T-helper 17 cell (primary cell): ENCODE results near the gene ALDH2. TPM values are rescaled to one million over a fixed set of nuclear protein-coding genes. Genes with fewer than 3 reads are reported as not detected.

Source experiments
- ATAC-seq: fragments of 150-1000 bp; cut with Tn5 transposase; 2 replicates; pipeline ENCODE4 v1.10.0; 2021; ENCODE audit warnings: mild to moderate bottlenecking, moderate library complexity
- DNase-seq, 3 donors: peaks; one replicate each; pipeline versions ENCODE4 v3.0.0 to v3.0.0-alpha.2; 2020 to 2021
- H3K9me3 ChIP-seq: one replicate; pipeline ENCODE4 v1.7.0; 2013; ENCODE audit warnings: low read length, mild to moderate bottlenecking; ENCODE audit not compliant: control insufficient read depth, poor library complexity, severe bottlenecking
- H3K27ac Mint-ChIP-seq: one replicate; pipeline ENCODE4 v1.8.0; 2022; ENCODE audit warnings: mild to moderate bottlenecking, moderate library complexity, mixed read lengths
- H3K27me3 Mint-ChIP-seq: one replicate; pipeline ENCODE4 v1.8.0; 2022; ENCODE audit warnings: mixed read lengths
- H3K36me3 Mint-ChIP-seq: one replicate; pipeline ENCODE4 v1.8.0; 2022; ENCODE audit warnings: low read depth, mixed read lengths
- H3K4me1 Mint-ChIP-seq: one replicate; pipeline ENCODE4 v1.8.0; 2022; ENCODE audit warnings: mild to moderate bottlenecking, mixed read lengths
- H3K4me3 Mint-ChIP-seq: one replicate; pipeline ENCODE4 v1.8.0; 2022; ENCODE audit warnings: mild to moderate bottlenecking, moderate library complexity, mixed read lengths
- total RNA-seq, 4 donors: library from RNA in 2 of 4; stranded (reverse) in 2 of 4; gene quantifications; one replicate each; pipeline ENCODE4 v1.2.3 and lab custom pipeline; 2022 to 2026

ALDH2 gene
- total RNA-seq, 2 donors from 2014 or later: 1.9 to 3.4 TPM

GRCh38 chr12:111783046-111783445, 16.3 kb downstream of the ALDH2 start:
- no peak for DNase-seq
- no peaks in the 10 kb centered on the region for H3K4me1 Mint-ChIP-seq
- H3K27me3 Mint-ChIP-seq: no peaks in the 10 kb centered on the region
- H3K27ac Mint-ChIP-seq: no peak overlapping the region
- H3K36me3 Mint-ChIP-seq: no peaks in the 10 kb centered on the region
- no peaks in the 10 kb centered on the region for H3K9me3 ChIP-seq
- no peak overlapping the region for H3K4me3 Mint-ChIP-seq
- ATAC-seq: no peak

- no peaks in the 10 kb centered on the region for H3K9me3 ChIP-seq
- H3K27me3 Mint-ChIP-seq: no peaks in the 10 kb centered on the region
- H3K4me1 Mint-ChIP-seq: no peaks in the 10 kb centered on the region
- no peak overlapping the region for H3K27ac Mint-ChIP-seq
- H3K36me3 Mint-ChIP-seq: no peaks in the 10 kb centered on the region
- ATAC-seq (no peak), DNase-seq (no peak)
- no peak overlapping the region for H3K4me3 Mint-ChIP-seq
These were observed 18.2 kb downstream of the ALDH2 start for GRCh38 chr12:111784953-111785352.

- no peak for ATAC-seq
- Mint-ChIP-seq H3K27me3 (no peaks in the 10 kb centered on the region), H3K4me3 (no peak overlapping the region), H3K4me1 (no peaks in the 10 kb centered on the region), H3K36me3 (no peaks in the 10 kb centered on the region), H3K27ac (no peak overlapping the region)
- no peak for DNase-seq
- no peaks in the 10 kb centered on the region for H3K9me3 ChIP-seq
These were observed 18.9 kb downstream of the ALDH2 start for GRCh38 chr12:111785651-111786050.

- Mint-ChIP-seq H3K27me3 (no peaks in the 10 kb centered on the region), H3K4me1 (no peaks in the 10 kb centered on the region), H3K27ac (no peak overlapping the region), H3K4me3 (no peak overlapping the region), H3K36me3 (no peaks in the 10 kb centered on the region)
- no peak for DNase-seq
- no peak for ATAC-seq
- no peaks in the 10 kb centered on the region for H3K9me3 ChIP-seq
These were observed 21.5 kb downstream of the ALDH2 start for GRCh38 chr12:111788178-111788654.

- H3K4me1 Mint-ChIP-seq: no peaks in the 10 kb centered on the region
These were observed 23.0 kb downstream of the ALDH2 start for GRCh38 chr12:111789779-111790178.

GRCh38 chr12:111791507-111791906, 24.8 kb downstream of the ALDH2 start:
- Mint-ChIP-seq H3K27ac (no peak overlapping the region), H3K4me3 (no peak overlapping the region), H3K36me3 (peaks cover 2% of the 10 kb centered on the region), H3K27me3 (no peaks in the 10 kb centered on the region), H3K4me1 (no peaks in the 10 kb centered on the region)
- no peaks in the 10 kb centered on the region for H3K9me3 ChIP-seq
- no peak for ATAC-seq
- no peak for DNase-seq

More at GRCh38 chr12:111789779-111790178, 23.0 kb downstream of the ALDH2 start:
- Mint-ChIP-seq H3K27ac (no peak overlapping the region), H3K27me3 (no peaks in the 10 kb centered on the region), H3K4me3 (no peak overlapping the region), H3K36me3 (peaks cover 2% of the 10 kb centered on the region)
- no peak for ATAC-seq
- no peak for DNase-seq
- no peaks in the 10 kb centered on the region for H3K9me3 ChIP-seq

GRCh38 chr12:111792155-111792855, 25.6 kb downstream of the ALDH2 start:
- ATAC-seq (no peak), DNase-seq (no peak)
- no peak overlapping the region for H3K4me3 Mint-ChIP-seq
- no peaks in the 10 kb centered on the region for H3K27me3 Mint-ChIP-seq
- H3K36me3 Mint-ChIP-seq: peaks cover 2% of the 10 kb centered on the region
- no peaks in the 10 kb centered on the region for H3K4me1 Mint-ChIP-seq
- no peaks in the 10 kb centered on the region for H3K9me3 ChIP-seq
- H3K27ac Mint-ChIP-seq: no peak overlapping the region

- peaks cover 2% of the 10 kb centered on the region for H3K36me3 Mint-ChIP-seq
- no peaks in the 10 kb centered on the region for H3K9me3 ChIP-seq
- no peaks in the 10 kb centered on the region for H3K4me1 Mint-ChIP-seq
- DNase-seq: no peak
- no peak overlapping the region for H3K27ac Mint-ChIP-seq
- no peaks in the 10 kb centered on the region for H3K27me3 Mint-ChIP-seq
- no peak for ATAC-seq
- no peak overlapping the region for H3K4me3 Mint-ChIP-seq
These were observed 26.1 kb downstream of the ALDH2 start for GRCh38 chr12:111792856-111793235.

- peaks cover 2% of the 10 kb centered on the region for H3K36me3 Mint-ChIP-seq
- H3K27me3 Mint-ChIP-seq: no peaks in the 10 kb centered on the region
- H3K9me3 ChIP-seq: no peaks in the 10 kb centered on the region
- DNase-seq: no peak
- ATAC-seq: no peak
- no peak overlapping the region for H3K4me3 Mint-ChIP-seq
- H3K27ac Mint-ChIP-seq: no peak overlapping the region
- H3K4me1 Mint-ChIP-seq: no peaks in the 10 kb centered on the region
These were observed 31.4 kb downstream of the ALDH2 start for GRCh38 chr12:111798182-111798581.

- Mint-ChIP-seq H3K27ac (no peak overlapping the region), H3K4me3 (no peak overlapping the region), H3K27me3 (no peaks in the 10 kb centered on the region), H3K4me1 (no peaks in the 10 kb centered on the region), H3K36me3 (no peaks in the 10 kb centered on the region)
- no peaks in the 10 kb centered on the region for H3K9me3 ChIP-seq
- DNase-seq: no peak
- no peak for ATAC-seq
These were observed 33.0 kb downstream of the ALDH2 start for GRCh38 chr12:111799758-111800157.

- no peak overlapping the region for H3K27ac Mint-ChIP-seq
- no peaks in the 10 kb centered on the region for H3K36me3 Mint-ChIP-seq
- ATAC-seq (no peak), DNase-seq (no peak)
- H3K4me3 Mint-ChIP-seq: no peak overlapping the region
- H3K27me3 Mint-ChIP-seq: no peaks in the 10 kb centered on the region
- H3K4me1 Mint-ChIP-seq: no peaks in the 10 kb centered on the region
- no peaks in the 10 kb centered on the region for H3K9me3 ChIP-seq
These were observed 36.4 kb downstream of the ALDH2 start for GRCh38 chr12:111803038-111803626.

GRCh38 chr12:111803851-111804250, 37.1 kb downstream of the ALDH2 start:
- no peaks in the 10 kb centered on the region for H3K36me3 Mint-ChIP-seq
- DNase-seq (no peak), ATAC-seq (no peak)
- no peaks in the 10 kb centered on the region for H3K4me1 Mint-ChIP-seq
- no peaks in the 10 kb centered on the region for H3K9me3 ChIP-seq
- H3K4me3 Mint-ChIP-seq: no peak overlapping the region
- H3K27ac Mint-ChIP-seq: no peak overlapping the region
- H3K27me3 Mint-ChIP-seq: no peaks in the 10 kb centered on the region

GRCh38 chr12:111806304-111806703, 39.6 kb downstream of the ALDH2 start:
- Mint-ChIP-seq H3K4me1 (no peaks in the 10 kb centered on the region), H3K27ac (peak overlapping the region; percentile 39), H3K4me3 (no peak overlapping the region), H3K27me3 (no peaks in the 10 kb centered on the region), H3K36me3 (no peaks in the 10 kb centered on the region)
- no peaks in the 10 kb centered on the region for H3K9me3 ChIP-seq
- no peak for DNase-seq
- ATAC-seq: no peak

GRCh38 chr12:111807232-111807631, 40.5 kb downstream of the ALDH2 start:
- Mint-ChIP-seq H3K4me3 (no peak overlapping the region), H3K27me3 (no peaks in the 10 kb centered on the region), H3K36me3 (no peaks in the 10 kb centered on the region), H3K27ac (peak overlapping the region; percentile 22), H3K4me1 (no peaks in the 10 kb centered on the region)
- no peaks in the 10 kb centered on the region for H3K9me3 ChIP-seq
- no peak for DNase-seq
- no peak for ATAC-seq
